Calu3 (cell line): ENCODE measurements around the gene CST2. TPM values are rescaled to one million over a fixed set of nuclear protein-coding genes. Genes with fewer than 3 reads are reported as not detected.
"Not testable (repeated sequence)": the region's sequence is repeated elsewhere in the genome, so short reads cannot be mapped to it uniquely, and the experiment has no call there.

Experiments
- BruUV-seq: library from RNA; stranded (reverse); fragments of 400-500 nt; replicated peaks from 2 replicates; lab custom pipeline; 2021; lab: Mats Ljungman, UMichigan
- CTCF ChIA-PET: fragments of 300-600 bp; sonication (Branson Sonifier 250); formaldehyde crosslinking; loops from one replicate; lab custom pipeline; 2022; ENCODE audit warnings: antibody characterized with exemption; lab: Charles Lee
- DNase-seq: peaks from one replicate; pipeline ENCODE4 v3.0.0; 2022
- H3K27ac Mint-ChIP-seq: one replicate; pipeline ENCODE4 v1.8.0; 2022; ENCODE audit warnings: mixed read lengths; ENCODE audit not compliant: unreplicated experiment
- H3K27me3 Mint-ChIP-seq: one replicate; pipeline ENCODE4 v1.8.0; 2022; ENCODE audit warnings: mixed read lengths; ENCODE audit not compliant: unreplicated experiment
- H3K36me3 Mint-ChIP-seq: one replicate; pipeline ENCODE4 v1.8.0; 2022; ENCODE audit warnings: mild to moderate bottlenecking, moderate library complexity, mixed read lengths; ENCODE audit not compliant: insufficient read depth, unreplicated experiment
- H3K4me1 Mint-ChIP-seq: one replicate; pipeline ENCODE4 v1.8.0; 2022; ENCODE audit warnings: mild to moderate bottlenecking, low read depth, mixed read lengths; ENCODE audit not compliant: unreplicated experiment
- H3K4me3 Mint-ChIP-seq: one replicate; pipeline ENCODE4 v1.8.0; 2022; ENCODE audit warnings: mild to moderate bottlenecking, low read depth, moderate library complexity, mixed read lengths; ENCODE audit not compliant: unreplicated experiment
- H3K9me3 Mint-ChIP-seq: one replicate; pipeline ENCODE4 v1.8.0; 2022; ENCODE audit warnings: low read depth, mixed read lengths; ENCODE audit not compliant: unreplicated experiment
- CTCF ChIP-seq: fragments of 200-600 bp; IDR thresholded peaks from one replicate; pipeline ENCODE4 v1.8.0; 2022; ENCODE audit warnings: antibody characterized with exemption; ENCODE audit not compliant: unreplicated experiment
- intact Hi-C: fragments of 100-400 bp; cut with micrococcal nuclease; formaldehyde crosslinking; loops from one replicate; pipeline ENCODE4 v1.10.0; 2022; ENCODE audit not compliant: unreplicated experiment
- total RNA-seq: library from RNA; stranded (reverse); gene quantifications from 2 replicates; pipeline ENCODE4 v1.2.3, GENCODE V29; 2022

The CST2 gene
- total RNA-seq, 1 experiment from 2014 or later, result not detected

DNA sequence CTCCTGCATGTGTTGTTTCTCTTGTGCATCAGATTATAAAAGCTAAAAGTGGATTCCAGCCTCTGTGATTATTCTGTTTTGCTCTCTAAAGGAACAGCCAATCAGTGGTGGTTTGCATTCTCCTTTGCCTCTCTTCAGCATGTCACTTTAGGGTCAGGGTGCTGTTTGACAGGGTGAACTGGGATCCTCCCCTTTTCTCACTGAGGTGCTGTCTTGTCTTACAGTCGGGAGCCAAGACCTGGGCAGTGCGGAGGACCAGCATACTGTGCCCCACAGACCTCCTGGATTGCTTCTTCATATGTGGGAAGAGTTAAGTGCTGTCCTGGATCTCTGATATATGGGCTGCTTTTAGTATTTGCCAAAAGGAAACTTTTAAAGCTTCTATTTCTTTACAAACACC is 15.2 kb upstream of the CST2 start:
- DNase-seq, result no peak
- Mint-ChIP-seq H3K9me3 (no peaks in the 10 kb centered on the region), H3K4me3 (no peak overlapping the region), H3K27me3 (peaks cover 14% of the 10 kb centered on the region), H3K4me1 (no peaks in the 10 kb centered on the region), H3K27ac (no peak overlapping the region), H3K36me3 (no peaks in the 10 kb centered on the region)
- no TSS peak for BruUV-seq
- intact Hi-C loops, result no loop called here
- no peak for TF ChIP-seq CTCF
- CTCF ChIA-PET, result no interaction called here

DNA sequence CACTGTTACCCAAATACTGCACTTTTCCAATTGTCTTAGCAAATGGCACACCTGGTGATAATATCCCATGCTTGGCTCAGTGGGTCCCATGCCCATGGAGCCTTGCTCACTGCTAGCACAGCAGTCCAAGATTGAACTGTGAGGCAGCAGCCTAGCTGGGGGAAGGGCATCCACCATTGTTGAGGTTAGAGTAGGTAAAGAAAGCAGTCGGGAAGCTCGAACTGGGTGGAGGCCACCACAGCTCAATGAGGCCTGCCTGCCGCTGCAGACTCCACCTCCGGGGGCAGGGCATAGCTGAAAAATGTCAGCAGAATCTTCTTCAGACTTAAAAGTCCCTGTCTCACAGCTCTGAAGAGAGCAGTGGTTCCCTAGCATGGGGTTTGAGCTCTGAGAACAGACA is 9.2 kb upstream of the CST2 start:
- Mint-ChIP-seq H3K4me1 (no peaks in the 10 kb centered on the region), H3K27me3 (peaks cover 14% of the 10 kb centered on the region), H3K9me3 (no peaks in the 10 kb centered on the region), H3K36me3 (no peaks in the 10 kb centered on the region), H3K4me3 (no peak overlapping the region), H3K27ac (no peak overlapping the region)
- intact Hi-C loops, result no loop called here
- DNase-seq, result no peak
- no peak for TF ChIP-seq CTCF
- BruUV-seq, result no TSS peak
- CTCF ChIA-PET, result no interaction called here

DNA sequence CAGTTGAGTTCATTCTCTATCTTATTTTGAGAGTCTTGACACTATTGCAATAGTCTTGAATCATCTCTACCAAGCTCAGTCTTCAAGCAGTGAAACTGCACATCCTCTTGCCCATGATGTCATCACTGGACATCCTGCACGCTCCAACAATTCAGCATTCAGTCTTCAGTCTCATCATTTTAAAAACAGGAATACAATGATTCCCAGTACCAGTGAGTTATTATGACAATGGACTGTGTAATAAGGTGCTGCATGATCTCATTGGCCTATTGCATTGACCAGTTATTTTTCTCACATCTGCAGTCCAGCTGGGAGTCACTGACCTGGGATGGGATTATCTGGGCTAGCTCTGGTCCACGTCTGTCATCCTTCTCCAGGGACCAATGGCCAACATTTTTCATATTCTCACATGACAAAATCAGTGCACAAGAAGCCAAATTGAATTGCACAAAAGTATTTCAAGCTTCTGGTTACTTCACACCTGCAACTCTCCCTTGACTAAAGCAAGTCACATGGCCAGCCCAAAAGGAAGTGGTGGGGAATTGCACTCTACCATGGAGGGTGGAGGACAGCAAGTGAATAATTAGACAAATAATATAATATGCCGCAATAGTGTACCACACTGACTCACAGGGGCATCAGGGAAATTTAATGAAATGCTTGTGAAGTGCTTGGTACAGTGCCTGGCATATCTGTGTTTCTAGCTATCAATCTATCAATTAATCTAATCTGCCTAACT is 6.4 kb upstream of the CST2 start:
- H3K4me3 Mint-ChIP-seq, result no peak overlapping the region
- H3K9me3 Mint-ChIP-seq, result no peaks in the 10 kb centered on the region
- intact Hi-C loops, result no loop called here
- H3K4me1 Mint-ChIP-seq, result no peaks in the 10 kb centered on the region
- no peak overlapping the region for H3K27ac Mint-ChIP-seq
- H3K36me3 Mint-ChIP-seq, result no peaks in the 10 kb centered on the region
- CTCF ChIA-PET, result no interaction called here
- TF ChIP-seq CTCF, result no peak
- DNase-seq, result no peak
- peaks cover 2% of the 10 kb centered on the region for H3K27me3 Mint-ChIP-seq
- BruUV-seq, result no TSS peak

GRCh38 chr20:23831961-23832360 is 5.4 kb upstream of the CST2 start:
- CTCF ChIA-PET, H3K27me3 Mint-ChIP-seq, H3K36me3 Mint-ChIP-seq, BruUV-seq, intact Hi-C loops, H3K4me3 Mint-ChIP-seq, H3K4me1 Mint-ChIP-seq, H3K27ac Mint-ChIP-seq, H3K9me3 Mint-ChIP-seq: not testable (repeated sequence)
- DNase-seq, result peak; percentile 1

DNA sequence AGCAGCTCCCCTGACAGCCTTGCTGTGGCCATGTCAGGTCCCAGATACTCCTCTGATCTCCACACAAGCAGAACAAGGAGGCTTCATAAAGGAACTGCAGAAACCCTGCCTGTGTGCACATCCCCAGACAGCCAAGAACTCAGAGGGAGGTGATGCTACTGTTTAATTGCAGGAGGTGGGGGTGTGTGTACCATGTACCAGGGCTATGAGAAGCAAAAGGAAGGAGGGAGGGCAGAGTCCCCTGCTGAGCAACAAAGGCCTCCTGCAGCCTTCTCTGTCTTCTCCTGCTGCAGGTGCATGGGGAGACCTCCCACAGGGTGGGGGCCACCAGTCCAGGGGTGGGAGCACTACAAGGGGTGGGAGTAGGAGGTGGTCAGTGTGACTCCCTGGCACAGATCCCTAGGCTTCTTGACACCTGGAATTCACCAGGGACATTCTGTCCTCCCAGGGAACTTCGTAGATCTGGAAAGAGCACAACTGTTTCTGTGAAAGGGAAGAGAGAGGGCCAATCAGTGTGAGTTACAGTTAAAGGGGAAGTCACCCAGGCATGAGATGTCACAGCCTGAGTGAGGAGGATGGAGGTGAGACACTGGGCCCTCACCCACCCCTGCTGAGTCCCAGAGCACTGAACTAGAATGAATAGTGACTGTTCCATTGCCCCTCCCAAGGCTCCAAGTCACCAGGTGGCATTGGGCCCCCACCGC is 2.8 kb downstream of the CST2 start:
- intact Hi-C loops, result no loop called here
- Mint-ChIP-seq H3K4me3 (no peak overlapping the region), H3K9me3 (no peaks in the 10 kb centered on the region), H3K27me3 (no peaks in the 10 kb centered on the region), H3K4me1 (no peaks in the 10 kb centered on the region), H3K36me3 (no peaks in the 10 kb centered on the region), H3K27ac (no peak overlapping the region)
- no peak for DNase-seq
- no peak for TF ChIP-seq CTCF
- BruUV-seq, result no TSS peak
- CTCF ChIA-PET, result no interaction called here
